Astrocyte (in vitro differentiated cells and primary cell): ENCODE data around the gene ZNF362.
"Not testable (repeated sequence)": the region's sequence is repeated elsewhere in the genome, so short reads cannot be mapped to it uniquely, and the experiment has no call there.

ENCODE experiments used
- CTCF ChIP-seq: IDR thresholded peaks from 2 replicates; pipeline ENCODE4 v1.5.1; 2011; ENCODE audit warnings: low read depth, mild to moderate bottlenecking, inconsistent platforms, low read length, moderate library complexity; ENCODE audit not compliant: insufficient read depth
- EZH2 ChIP-seq: IDR thresholded peaks from 2 replicates; pipeline ENCODE4 v1.6.1; 2012; ENCODE audit warnings: mild to moderate bottlenecking, low read length, inconsistent platforms; ENCODE audit not compliant: insufficient read depth

GRCh38 chr1:33309351-33309750, 53.1 kb downstream of the ZNF362 start:
- not testable (repeated sequence) for TF ChIP-seq CTCF, EZH2
